ENCODE measurements around the gene CCDC167.
A peak's percentile ranks its signal among the peaks of the same experiment; 100 is the strongest.
"Not testable (repeated sequence)": the region's sequence is repeated elsewhere in the genome, so short reads cannot be mapped to it uniquely, and the experiment has no call there.

The CCDC167 gene

DNA sequence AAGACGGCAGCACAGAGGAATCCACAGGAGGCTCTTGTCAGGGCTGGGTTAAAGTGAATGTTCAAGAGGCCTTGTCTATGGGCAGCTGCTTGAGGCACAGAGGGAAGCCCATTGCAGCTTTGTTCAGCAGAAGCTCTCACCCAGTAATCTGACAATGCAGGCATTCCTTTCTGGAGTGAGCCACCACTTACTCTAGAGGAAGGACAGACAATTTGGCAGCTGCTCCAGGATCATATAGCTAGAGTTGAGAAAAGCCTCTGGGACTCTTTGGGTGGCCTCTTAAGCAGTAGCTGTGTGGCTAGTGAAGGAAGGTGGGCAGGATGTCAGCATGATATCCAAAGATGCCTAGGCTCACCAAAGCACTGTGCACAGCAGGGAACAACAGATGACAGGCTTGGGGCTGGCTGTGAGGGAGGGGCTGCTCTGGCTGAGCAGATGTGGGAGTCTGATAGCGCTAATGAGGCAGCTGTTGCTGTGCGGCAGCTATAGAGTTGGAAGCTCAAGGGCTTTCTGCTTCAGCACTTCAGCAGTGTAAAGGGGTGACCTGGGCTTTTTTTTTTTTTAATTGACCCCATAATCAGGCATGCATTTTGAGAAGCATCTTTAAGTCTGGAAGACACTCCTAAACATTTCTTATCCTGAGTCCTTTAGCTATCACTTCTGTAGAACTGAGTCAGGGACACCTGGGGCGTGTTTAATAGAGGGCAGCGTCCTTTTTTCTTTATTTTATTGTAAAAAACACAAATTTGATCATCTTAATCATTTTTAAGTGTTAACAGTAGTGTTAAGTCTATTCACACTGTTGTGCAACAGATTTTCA is 39.5 kb downstream of the CCDC167 start:
- DNase-seq, result peak; percentile 41

DNA sequence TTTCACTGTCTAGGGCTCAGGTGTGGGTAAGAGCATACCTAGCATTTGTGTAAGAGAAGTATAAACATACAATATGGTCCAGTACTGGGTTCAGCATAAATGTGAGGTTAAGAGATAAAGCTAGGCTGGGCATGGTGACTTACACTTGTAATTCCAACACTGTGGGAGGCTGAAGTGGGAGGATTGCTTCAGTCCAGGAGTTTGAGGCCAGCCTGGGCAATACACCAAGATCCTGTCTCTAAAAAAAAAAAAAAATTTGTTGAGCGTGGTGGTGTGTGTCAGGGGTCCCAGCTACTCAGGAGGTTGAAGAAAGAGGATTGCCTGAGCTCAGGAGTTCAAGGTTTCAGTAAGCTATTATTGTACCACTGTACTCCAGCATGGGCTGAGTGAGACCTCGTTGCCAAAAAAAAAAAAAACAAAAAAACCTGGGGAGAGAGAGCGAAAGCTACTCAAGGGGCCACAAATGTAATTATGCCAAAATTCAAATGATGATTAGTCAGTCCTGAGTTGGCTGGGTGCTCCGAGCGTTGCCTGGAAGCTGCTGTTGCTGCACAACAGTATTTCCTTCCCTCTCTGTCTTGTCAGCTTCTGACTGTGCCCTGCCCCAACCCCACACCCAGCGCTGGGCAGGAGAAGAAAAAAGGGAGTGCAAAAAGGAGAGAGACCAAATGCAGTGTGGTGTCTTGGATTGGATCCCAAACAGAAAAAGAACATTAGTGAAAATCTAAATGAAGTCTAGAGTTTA is 42.7 kb downstream of the CCDC167 start:
- DNase-seq, result no peak

DNA sequence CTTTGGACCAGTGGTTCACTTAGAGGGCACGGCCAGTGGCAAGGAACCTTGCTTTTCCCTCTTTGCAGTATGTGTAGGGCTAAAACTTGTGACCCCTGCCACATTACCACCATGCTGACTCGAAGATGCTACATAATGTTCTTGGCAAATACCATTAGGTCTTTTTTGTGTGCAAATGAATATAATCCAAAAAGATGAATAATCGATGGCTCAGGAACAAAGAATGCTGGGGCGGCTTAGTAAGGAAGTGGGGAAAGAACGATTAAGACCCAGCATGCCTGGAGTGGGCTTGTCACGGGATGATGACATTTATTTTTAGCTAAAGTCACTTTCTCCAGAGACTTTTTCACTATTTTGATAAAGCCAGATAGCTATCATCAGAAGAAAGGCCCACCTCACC is 43.6 kb downstream of the CCDC167 start:
- DNase-seq, result no peak

DNA sequence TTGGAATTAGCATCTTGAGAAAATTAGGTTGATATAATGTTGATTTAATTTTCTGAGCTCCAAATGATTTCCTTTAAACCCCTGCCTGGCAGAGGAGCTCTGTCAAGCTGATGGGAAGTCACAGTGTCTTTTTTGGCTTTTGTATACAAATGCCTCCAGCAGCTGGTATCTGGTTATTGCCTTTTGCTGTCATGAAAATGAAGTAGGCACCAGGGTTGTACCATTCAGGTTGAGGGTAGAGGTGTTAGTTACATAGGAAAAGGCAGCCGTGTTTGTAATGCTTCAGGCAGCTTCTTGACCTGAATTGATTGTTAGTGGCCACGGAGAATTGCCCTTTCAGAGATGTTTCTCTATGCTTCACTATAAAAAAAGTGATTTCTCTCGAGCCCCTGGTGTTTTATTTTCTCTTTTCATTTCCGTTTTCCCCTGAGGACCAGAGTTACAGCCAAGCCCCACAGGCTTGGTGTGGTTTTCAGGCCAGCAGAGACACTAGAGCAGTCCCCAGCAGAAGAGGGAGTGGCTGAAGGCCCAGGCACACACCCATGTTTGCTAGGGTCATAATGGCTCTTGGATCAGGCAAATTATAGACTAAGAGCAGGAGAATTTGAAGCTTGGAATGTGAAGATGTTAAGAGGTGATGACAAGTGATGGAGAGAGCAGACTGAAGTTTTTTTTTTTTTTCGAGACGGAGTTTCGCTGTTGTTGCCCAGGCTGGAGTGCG is 45.1 kb downstream of the CCDC167 start:
- DNase-seq, result no peak

DNA sequence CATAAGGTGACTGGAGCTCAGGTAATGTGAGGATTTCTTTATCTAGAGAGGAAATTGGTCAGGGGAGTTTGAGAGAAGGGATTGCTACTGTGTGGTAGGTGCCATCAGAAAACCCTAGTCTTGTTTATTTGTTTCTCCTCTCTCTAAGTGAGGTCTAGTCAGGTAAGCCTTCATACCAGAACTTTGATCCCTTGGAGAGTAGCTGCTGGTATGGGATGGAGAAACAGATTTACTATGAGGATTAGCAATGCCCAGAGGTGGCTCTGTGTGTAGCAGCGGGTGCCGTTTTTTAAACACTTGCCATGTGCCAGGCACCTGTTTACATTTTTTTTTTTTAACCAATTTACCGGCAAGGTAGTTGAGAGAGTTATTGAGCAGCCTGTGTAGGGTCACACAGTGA is 47.2 kb downstream of the CCDC167 start:
- DNase-seq, result no peak

DNA sequence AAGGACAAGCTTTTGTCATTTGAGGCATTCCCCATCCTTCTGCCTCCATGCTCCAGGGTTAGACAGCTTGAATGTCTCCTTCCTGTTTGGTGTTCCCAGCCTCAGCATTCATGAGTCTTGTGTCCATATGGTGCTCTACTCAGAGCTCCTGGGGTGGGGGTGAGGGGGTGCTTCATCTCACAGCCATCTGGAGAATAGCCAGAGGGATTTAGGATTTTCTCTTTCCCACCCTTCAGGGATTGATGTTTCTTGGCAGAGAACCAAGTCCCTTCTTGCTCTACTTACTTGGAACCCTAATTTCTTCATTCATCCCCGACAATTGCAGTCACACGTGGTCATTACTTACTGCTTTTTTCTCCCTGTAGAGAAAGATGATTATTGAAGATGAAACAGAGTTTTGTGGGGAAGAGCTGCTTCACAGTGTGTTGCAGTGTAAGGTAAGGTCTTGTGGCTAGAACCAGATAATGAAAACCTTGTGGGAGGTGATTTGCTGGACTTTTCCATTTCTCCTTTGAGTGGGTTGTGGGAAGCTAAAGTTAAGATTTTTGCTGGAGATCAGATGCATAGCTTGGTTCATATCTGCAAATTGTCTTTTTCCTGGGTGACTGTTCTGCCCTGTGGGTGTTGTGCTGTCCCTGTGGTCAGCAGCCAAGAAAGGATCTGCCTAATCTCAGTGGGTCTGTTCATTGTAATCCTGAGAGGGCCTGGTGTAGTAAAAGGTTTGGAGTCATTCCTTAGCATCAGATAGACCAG is 48.1 kb downstream of the CCDC167 start:
- no peak for DNase-seq

DNA sequence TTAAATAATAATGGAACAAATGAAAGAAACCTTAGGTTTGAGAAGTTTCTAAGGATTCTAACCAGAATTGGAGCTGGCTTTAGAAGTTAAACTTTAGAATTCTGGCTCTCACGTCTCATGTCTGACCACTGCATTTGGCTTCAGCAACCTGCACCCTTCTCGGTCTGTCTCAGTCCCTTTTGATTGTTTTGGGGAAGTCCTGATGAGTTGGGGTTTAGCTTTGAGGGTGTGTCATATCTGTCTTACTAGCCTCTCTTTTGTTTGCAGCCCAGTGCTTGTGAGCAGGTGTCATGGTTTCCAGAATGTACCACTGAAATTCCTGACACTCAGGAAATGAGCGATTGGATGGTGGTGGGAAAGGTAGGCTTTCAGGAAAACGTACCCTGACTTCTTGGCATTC is 49.7 kb downstream of the CCDC167 start:
- no peak for DNase-seq

DNA sequence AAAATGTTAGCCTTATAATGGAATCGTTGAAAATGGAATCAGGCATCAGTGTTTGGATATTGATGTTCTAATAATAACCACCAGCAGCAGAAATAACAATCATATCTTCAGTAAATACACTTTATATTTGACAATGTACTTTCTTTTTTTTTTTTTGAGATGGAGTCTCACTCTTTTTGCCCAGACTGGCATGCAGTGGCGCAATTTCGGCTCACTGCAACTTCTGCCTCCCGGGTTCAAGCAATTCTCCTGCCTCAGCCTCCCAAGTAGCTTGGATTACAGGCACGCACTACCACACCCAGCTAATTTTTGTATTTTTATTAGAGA is 56.5 kb downstream of the CCDC167 start:
- DNase-seq, result not testable (repeated sequence)

DNA sequence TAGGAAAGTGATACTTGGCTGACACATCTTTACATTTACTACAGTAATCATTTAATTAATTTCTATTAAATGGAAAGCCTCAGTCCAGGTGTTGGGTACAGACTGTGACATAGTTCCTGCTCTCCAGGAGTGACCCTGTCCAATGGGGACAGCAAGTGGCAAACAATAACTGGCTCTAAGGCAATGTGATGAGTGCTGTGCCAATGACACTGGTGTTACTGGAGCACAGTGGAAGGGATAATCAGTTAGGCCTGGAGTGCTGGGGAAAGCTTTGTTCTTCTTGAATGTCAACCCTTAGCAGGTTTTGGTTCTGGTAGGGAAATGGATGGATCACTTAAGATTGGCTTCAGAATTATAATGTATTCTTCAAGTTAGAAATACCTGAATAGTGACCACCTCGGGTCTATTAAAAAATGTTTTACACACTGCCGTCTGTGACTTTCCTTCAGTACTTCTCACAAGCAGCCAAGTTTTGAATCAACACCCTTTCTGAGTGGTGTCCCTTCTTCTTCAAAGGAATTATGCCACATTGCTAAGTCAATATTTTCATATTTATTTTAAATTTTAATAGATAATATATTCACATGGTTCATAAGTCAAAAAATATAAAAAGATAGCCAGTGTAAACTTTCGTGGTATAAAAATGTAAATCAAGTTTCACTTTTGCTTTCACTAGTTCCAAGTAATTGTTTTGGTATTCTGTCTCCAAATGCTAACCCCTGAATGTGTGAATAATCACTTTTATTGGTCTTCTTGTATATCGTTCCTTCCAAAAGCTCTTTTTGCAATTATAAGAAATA is 57.1 kb downstream of the CCDC167 start:
- no peak for DNase-seq

DNA sequence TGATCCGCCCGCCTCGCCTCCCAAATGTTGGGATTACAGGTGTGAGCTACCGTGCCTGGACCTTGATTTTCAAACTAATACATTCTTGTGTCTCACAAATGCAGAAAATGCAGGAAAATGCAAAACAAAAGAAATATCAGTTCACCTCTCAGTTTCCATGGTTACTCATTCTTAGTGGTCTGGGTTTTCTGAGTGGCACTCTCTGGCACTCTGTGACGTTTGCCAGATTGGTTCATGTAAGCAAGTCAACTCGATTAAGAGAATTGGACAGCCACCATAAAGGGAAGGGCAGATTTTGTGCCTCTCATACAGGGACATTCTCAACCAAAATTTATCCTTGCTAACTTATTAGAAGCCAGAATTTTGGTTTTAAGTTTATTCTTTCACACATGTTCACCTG is 58.0 kb downstream of the CCDC167 start:
- DNase-seq, result no peak

DNA sequence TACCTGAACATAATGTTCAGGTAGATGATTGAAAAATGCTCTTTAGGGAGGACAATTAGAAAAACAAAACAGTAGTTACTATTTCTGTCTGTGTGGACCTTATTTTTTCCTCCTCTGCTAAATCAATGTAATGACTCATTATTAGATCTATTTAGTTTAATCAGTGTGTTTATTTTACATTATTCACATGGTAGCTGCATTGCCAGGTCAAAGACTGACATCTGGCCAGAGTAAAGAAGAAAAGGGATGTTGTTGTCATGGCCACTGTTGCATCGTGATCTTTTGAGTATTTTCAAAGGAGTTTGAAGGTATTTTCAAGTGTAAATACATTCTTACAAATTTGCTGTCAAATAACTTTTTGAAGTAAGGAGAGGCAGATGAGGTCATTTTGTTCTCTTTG is 60.8 kb downstream of the CCDC167 start:
- DNase-seq, result no peak

DNA sequence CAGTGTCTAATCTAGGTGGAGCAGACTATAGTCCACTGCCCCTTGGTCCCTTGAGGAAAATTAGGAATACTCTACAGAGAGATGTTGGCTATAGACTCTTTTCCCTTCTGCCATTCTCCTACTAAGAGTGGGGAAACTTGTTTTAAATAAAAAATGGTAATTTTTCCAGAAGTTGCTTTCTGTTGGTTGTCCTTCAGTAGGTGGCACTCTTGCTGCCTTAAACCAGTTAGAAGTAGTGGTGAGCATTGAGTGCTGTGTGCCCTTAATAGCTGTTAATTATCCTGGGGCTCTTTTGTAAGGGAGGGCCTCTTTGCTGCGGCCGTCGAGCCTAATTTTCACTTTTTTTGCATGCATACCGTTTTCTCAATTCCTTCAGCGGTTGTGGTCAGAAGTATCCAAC is 63.9 kb downstream of the CCDC167 start:
- DNase-seq, result no peak

DNA sequence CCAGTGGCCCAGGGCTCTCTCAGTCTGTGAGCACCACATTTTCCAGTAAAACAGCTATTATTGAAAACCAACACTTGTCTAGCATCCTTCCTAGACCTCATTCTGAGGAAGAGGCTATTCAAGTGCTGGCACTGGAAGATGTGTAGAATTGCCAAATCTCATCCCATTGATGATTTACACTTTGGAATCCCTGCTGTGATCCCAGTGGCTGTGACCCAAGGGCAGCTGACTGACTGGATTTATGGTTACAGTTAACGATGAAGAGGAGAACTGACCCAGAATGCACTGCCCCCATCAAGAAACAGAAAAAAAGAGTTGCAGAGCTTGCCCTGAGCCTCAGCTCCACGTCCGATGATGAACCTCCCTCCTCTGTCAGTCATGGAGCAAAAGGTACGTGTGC is 64.3 kb downstream of the CCDC167 start:
- no peak for DNase-seq

DNA sequence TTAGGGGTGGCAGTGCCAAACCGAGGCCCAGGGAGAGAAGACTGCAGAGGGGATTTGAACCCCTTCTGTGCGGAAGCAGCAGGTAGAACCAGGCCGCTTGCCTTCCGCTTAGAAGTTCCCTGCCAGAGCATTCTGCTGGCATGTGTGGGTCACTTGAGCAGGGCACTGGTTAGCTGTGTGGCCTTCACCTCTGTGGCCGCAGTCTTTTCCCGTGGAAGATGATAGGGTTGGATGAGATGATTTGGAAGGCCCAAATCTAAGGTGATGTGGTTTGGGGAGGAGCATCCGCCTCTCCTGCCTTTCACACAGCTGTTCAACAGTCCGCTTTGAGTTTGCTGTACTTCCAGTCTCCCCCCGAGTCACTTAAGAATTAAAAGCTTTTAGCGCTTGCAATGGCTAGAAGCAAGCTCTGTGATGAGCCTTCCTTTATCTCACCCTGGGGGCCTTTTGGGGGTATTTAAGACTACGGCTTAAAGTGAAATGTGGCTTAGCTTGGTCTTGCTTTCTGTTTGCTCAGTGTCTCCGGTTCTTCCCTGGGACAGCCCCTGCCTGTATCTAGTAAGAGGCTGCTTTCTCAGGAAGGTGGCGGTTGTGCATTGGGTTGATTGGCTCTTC is 65.9 kb downstream of the CCDC167 start:
- DNase-seq, result no peak

Measured in right hindlimb (tissue), 1 donor.